SK-N-SH (cell line): Measurements from ENCODE around the gene CYP1B1. TPM values are rescaled to one million over a fixed set of nuclear protein-coding genes. Genes with fewer than 3 reads are reported as not detected.

ENCODE experiments used
- CTCF ChIA-PET: fragments of 300-600, 350-600 bp; formaldehyde crosslinking; extraction: SDS; loops from one replicate; lab custom pipeline; 2021; lab: Yijun Ruan, JAX
- POLR2A ChIA-PET: fragments of 350-600 bp; sonication (Branson Sonifier 250); formaldehyde crosslinking; extraction: SDS; loops from one replicate; lab custom pipeline; 2020; ENCODE audit warnings: antibody characterized with exemption, inconsistent platforms; lab: Yijun Ruan, JAX
- DNase-seq: peaks from one replicate; pipeline ENCODE4 v3.0.0; 2012
- H2AFZ ChIP-seq: fragments of 200-600 bp; sonication (generic); 2 replicates; pipeline ENCODE4 v1.8.1; 2016; ENCODE audit warnings: antibody characterized with exemption, mild to moderate bottlenecking, low read depth
- H3F3A ChIP-seq: fragments of 200-600 bp; sonication (generic); replicated peaks from 2 replicates; pipeline ENCODE3; 2016; ENCODE audit warnings: antibody characterized with exemption, mild to moderate bottlenecking; ENCODE audit not compliant: insufficient read depth
- H3K27ac ChIP-seq, 2 experiments: fragments of 200-500 bp in 1 of 2; fragments of 200-600 bp in 1 of 2; sonication (Bioruptor generic) in 1 of 2; sonication (generic), shearing (Covaris generic) in 1 of 2; 2 replicates each; pipeline versions ENCODE4 v1.5.1 to v1.6.1; 2014 to 2016; ENCODE audit warnings: low read depth in 2 of 2, inconsistent platforms in 1 of 2, low read length in 1 of 2, mild to moderate bottlenecking in 1 of 2, mixed read lengths in 1 of 2
- H3K27me3 ChIP-seq: fragments of 200-600 bp; sonication (generic), shearing (Covaris generic); 2 replicates; pipeline ENCODE4 v1.6.1; 2016; ENCODE audit warnings: mixed run types; ENCODE audit not compliant: insufficient read depth
- H3K36me3 ChIP-seq, 2 experiments: fragments of 200-500 bp in 1 of 2; fragments of 200-600 bp in 1 of 2; sonication (Bioruptor generic) in 1 of 2; sonication (generic) in 1 of 2; replicated peaks in 1 of 2; 2 replicates each; pipeline versions ENCODE3 to v1.5.1; 2014 to 2016; ENCODE audit warnings: low read length in 1 of 2, mild to moderate bottlenecking in 1 of 2; ENCODE audit not compliant: insufficient read depth in 2 of 2, control insufficient read depth in 1 of 2
- H3K4me1 ChIP-seq, 2 experiments: fragments of 200-500 bp in 1 of 2; fragments of 200-600 bp in 1 of 2; sonication (Bioruptor generic) in 1 of 2; sonication (generic), shearing (Covaris generic) in 1 of 2; 2 replicates each; pipeline versions ENCODE4 v1.5.1 to v1.6.1; 2014 to 2016; ENCODE audit warnings: low read depth in 1 of 2, low read length in 1 of 2, mixed run types in 1 of 2; ENCODE audit not compliant: insufficient read depth in 2 of 2, control insufficient read depth in 1 of 2
- H3K4me2 ChIP-seq: fragments of 200-600 bp; sonication (generic), shearing (Covaris generic); 2 replicates; pipeline ENCODE4 v1.6.1; 2017; ENCODE audit warnings: mixed run types
- H3K4me3 ChIP-seq, 2 experiments: fragments of 200-500 bp in 1 of 2; fragments of 200-600 bp in 1 of 2; sonication (Bioruptor generic) in 1 of 2; sonication (generic), shearing (Covaris generic) in 1 of 2; 2 replicates each; pipeline versions ENCODE4 v1.5.1 to v1.8.1; 2014 to 2016; ENCODE audit warnings: low read depth in 2 of 2, inconsistent platforms in 1 of 2, low read length in 1 of 2, mild to moderate bottlenecking in 1 of 2, mixed read lengths in 1 of 2, moderate library complexity in 1 of 2
- H3K79me2 ChIP-seq: fragments of 200-600 bp; sonication (generic); 2 replicates; pipeline ENCODE4 v1.8.1; 2017; ENCODE audit warnings: mild to moderate bottlenecking; ENCODE audit not compliant: insufficient read depth
- H3K9ac ChIP-seq: fragments of 200-600 bp; sonication (generic); 2 replicates; pipeline ENCODE4 v1.6.1; 2017; ENCODE audit warnings: mixed run types
- H3K9me2 ChIP-seq: fragments of 200-600 bp; sonication (generic); 2 replicates; pipeline ENCODE4 v1.6.1; 2017; ENCODE audit warnings: mixed run types
- H3K9me3 ChIP-seq: fragments of 200-600 bp; sonication (generic); 2 replicates; pipeline ENCODE4 v1.6.1; 2017; ENCODE audit warnings: mixed run types, mild to moderate bottlenecking, moderate library complexity
- H4K20me1 ChIP-seq: fragments of 200-600 bp; sonication (generic); 2 replicates; pipeline ENCODE4 v1.6.1; 2017; ENCODE audit warnings: mild to moderate bottlenecking, mixed run types; ENCODE audit not compliant: insufficient read depth
- CTCF ChIP-seq: fragments of 200-600 bp; sonication (generic); IDR thresholded peaks from 2 replicates; pipeline ENCODE4 v1.6.1; 2017; ENCODE audit warnings: antibody characterized with exemption, mild to moderate bottlenecking, moderate library complexity
- EP300 ChIP-seq, 2 experiments: IDR thresholded peaks; 2 replicates each; pipeline versions ENCODE4 v1.4.0 to v1.6.1; 2012; ENCODE audit warnings: borderline replicate concordance in 1 of 2, low read depth in 1 of 2, low read length in 1 of 2
- FOXM1 ChIP-seq: IDR thresholded peaks from 2 replicates; pipeline ENCODE4 v1.4.0; 2012; ENCODE audit warnings: low read depth, mild to moderate bottlenecking
- GATA2 ChIP-seq: sonication (generic); formaldehyde crosslinking; IDR thresholded peaks from 2 replicates; pipeline ENCODE4 v1.5.0; 2020; ENCODE audit warnings: mild to moderate bottlenecking, missing genetic modification reagents
- RCOR1 ChIP-seq: fragments of 150-350 bp; IDR thresholded peaks from 2 replicates; pipeline ENCODE4 v1.6.1; 2017; ENCODE audit warnings: antibody characterized with exemption, low read length
- RFX5 ChIP-seq: IDR thresholded peaks from 2 replicates; pipeline ENCODE4 v1.6.1; 2012; ENCODE audit warnings: mild to moderate bottlenecking, improper control_type of control experiment, low read length
- WGBS: methylation state at CpG from one replicate; pipeline ENCODE4 v1.1.6; 2017; ENCODE audit warnings: low lambda C conversion rate; 5-methylcytosine and 5-hydroxymethylcytosine counted together
- polyA plus RNA-seq, 3 experiments: library from polyadenylated mRNA; depleted of rRNA; stranded (reverse); fragments of >200 nt; gene quantifications; 2 replicates each; pipeline ENCODE4 v1.2.3, GENCODE V29; 2012
- TF ChIP-seq, protein P1 (sequence below): fragments of 150-350 bp; IDR thresholded peaks from 2 replicates; pipeline ENCODE4 v1.6.1; 2016; ENCODE audit warnings: mild to moderate bottlenecking, low read depth, low read length

CYP1B1 gene
- polyA plus RNA-seq, 1 of the 3 experiments (the other 2 are of a cell fraction): 0.20 TPM

- Histone ChIP-seq H3K27me3 (no peaks in the 10 kb centered on the region), H3K9me2 (no peaks in the 10 kb centered on the region), H3K36me3 (no peaks in the 10 kb centered on the region), H3K79me2 (no peaks in the 10 kb centered on the region), H3K4me1 (peaks cover 0 to 44% of the 10 kb centered on the region in 2 experiments; a peak in 2 of 4 replicates), H3F3A (no peaks in the 10 kb centered on the region), H2AFZ (no peak overlapping the region), H3K9me3 (no peaks in the 10 kb centered on the region), H3K9ac (no peak overlapping the region), H4K20me1 (no peaks in the 10 kb centered on the region), H3K27ac (peak overlapping the region in 1 of 2 experiments; percentile 43; a peak in 2 of 4 replicates), H3K4me2 (no peak overlapping the region)
- 68% methylated on average over 19 of the region's 19 CpGs for WGBS
- POLR2A ChIA-PET: interaction anchor here (1.3 kb wide), 1 partner anchor 11 kb away, joined by 4 read pairs; no protein-coding TSS in a partner anchor
- no peak for DNase-seq
- no peak for TF ChIP-seq FOXM1
- TF ChIP-seq, all 33 proteins: peak for 0
- CTCF ChIA-PET: interaction anchor here (0.8 to 2.9 kb wide), 10 partner anchors 8 to 440 kb away, joined by 3 to 13 read pairs (median 6); partner anchors contain the start of gene CYP1B1
- no peak overlapping the region for H3K4me3 ChIP-seq
Measured at GRCh38 chr2:38095996-38096861, 20.3 kb upstream of the CYP1B1 start.

DNA sequence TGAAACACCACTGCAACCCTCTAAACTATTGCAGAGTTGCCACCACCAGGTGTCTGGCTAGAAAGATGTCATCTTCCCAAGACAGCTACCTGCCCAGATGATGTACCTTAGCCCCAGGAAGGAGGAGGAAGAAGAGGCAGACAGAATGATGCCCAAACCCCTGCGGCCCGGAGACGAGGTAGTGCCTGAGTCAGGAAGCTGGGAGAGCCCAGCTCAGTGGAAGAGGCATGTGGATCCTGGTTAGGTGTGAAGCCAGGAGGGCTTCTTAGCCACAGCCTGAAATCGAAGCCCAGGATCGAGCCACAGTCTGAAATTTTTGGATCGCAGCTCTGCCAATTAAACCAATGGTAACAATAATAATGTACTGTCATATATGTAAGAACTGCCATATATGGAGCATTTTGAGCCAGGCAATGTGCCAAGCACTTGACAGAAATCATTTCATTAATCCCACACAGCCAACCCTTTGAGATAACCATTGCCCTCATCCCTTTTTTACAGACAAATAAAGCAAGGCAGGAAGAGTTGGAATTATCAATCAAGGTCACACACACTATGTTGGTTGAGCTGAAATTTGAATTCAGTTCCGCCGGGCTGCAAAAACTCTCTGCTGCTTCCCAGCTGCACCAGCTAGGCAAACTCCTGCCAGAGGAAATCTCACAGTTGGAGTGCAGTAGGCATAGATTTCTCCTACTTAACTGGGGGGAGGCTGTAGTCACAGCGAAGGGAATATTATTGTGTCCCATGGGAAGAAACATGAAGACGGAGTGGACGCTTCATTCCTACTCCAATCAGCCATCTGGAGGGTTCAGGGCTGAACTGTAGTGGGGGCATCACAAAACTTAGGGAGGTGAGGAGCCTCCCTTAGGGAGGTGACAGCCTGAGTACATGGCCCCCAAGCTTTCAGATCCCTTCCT lies 19.4 kb upstream of the CYP1B1 start:
- CTCF ChIA-PET: interaction anchor here (0.8 to 2.9 kb wide), 8 partner anchors 9 to 193 kb away, joined by 3 to 13 read pairs (median 6); partner anchors contain the start of gene CYP1B1
- TF ChIP-seq CTCF: no peak
- peak; percentile 39; the same call in 1 of the 2 replicates for TF ChIP-seq GATA2 (CRISPR knock-in tag)
- no peak for TF ChIP-seq RFX5
- peak; percentile 30; the same call in 1 of the 2 replicates for TF ChIP-seq RCOR1
- TF ChIP-seq EP300 (IDR thresholded peaks at IDR 0.05; ENCODE audit: borderline replicate concordance in 1 of 2, low read depth in 1 of 2, low read length in 1 of 2): peak in 1 of 2 experiments; percentile 35; a peak in 1 of 4 replicates
- TF ChIP-seq, protein P1, sequence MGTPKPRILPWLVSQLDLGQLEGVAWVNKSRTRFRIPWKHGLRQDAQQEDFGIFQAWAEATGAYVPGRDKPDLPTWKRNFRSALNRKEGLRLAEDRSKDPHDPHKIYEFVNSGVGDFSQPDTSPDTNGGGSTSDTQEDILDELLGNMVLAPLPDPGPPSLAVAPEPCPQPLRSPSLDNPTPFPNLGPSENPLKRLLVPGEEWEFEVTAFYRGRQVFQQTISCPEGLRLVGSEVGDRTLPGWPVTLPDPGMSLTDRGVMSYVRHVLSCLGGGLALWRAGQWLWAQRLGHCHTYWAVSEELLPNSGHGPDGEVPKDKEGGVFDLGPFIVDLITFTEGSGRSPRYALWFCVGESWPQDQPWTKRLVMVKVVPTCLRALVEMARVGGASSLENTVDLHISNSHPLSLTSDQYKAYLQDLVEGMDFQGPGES: no peak
- TF ChIP-seq, all 33 proteins: peak for 3
- Histone ChIP-seq H3K9ac (no peak overlapping the region), H3K9me3 (no peaks in the 10 kb centered on the region), H3F3A (no peaks in the 10 kb centered on the region), H3K27me3 (no peaks in the 10 kb centered on the region), H2AFZ (no peak overlapping the region), H3K9me2 (no peaks in the 10 kb centered on the region), H3K4me3 (no peak overlapping the region), H4K20me1 (no peaks in the 10 kb centered on the region), H3K4me2 (no peak overlapping the region), H3K4me1 (peaks cover 0 to 47% of the 10 kb centered on the region in 2 experiments; a peak in 2 of 4 replicates), H3K36me3 (no peaks in the 10 kb centered on the region), H3K79me2 (no peaks in the 10 kb centered on the region), H3K27ac (no peak overlapping the region; a peak in 1 of 4 replicates)
- WGBS: 87% methylated on average over 11 of the region's 11 CpGs
- POLR2A ChIA-PET: interaction anchor here (1.3 kb wide), 1 partner anchor 12 kb away, joined by 4 read pairs; no protein-coding TSS in a partner anchor
- peak; percentile 31 for DNase-seq
